ENCODE data around the gene IPO9.

The IPO9 gene

DNA sequence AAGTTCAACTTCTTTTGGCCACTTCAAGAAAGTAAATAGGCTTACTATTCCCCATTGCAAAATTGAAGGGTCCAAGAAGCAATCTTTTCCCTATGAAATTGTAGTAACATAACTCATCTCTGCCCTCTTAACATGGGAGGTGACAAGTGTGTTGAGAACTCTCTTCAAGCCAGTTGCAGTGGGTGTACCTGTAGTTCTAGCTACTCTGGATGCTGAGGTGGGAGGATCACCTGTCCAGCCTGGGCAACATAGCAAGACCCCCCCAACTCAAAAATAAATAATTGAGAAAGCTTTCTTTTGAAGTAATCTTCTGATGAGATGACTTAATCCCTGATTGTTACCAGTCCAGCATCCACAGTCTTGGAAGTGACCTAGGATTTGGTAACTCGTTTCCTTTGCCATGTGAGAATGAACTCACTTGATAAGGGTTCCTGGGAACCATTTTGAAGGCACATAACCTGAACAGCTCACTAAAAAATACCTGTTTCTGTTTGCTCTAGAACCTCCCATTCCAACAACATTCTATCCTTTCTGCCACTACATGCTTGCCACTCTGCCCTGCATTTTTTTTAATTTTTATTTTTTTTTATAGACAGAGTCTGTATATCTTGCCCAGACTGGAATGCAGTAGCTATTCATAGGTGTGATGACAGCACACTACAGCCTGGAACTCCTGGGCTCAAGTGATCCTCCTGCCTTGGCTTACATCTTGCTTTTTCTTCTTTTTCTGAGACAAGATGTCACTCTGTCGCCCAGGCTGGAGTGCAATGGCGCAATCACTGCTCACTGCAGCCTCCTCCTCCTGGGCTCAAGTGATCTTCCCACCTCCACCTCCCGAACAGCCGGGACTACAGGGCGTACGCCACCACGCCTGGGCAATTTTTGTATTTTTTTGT, 1.4 kb upstream of the IPO9 start:
- no peak for TF ChIP-seq POLR2AphosphoS5 (IDR thresholded peaks at IDR 0.05; ENCODE audit: low read depth, low read length)
- TF ChIP-seq FOXP2 (optimal IDR thresholded peaks at IDR 0.05; ENCODE audit: borderline replicate concordance, extremely low read depth, extremely low read length, insufficient read depth) = no peak
- TF ChIP-seq, protein P1, sequence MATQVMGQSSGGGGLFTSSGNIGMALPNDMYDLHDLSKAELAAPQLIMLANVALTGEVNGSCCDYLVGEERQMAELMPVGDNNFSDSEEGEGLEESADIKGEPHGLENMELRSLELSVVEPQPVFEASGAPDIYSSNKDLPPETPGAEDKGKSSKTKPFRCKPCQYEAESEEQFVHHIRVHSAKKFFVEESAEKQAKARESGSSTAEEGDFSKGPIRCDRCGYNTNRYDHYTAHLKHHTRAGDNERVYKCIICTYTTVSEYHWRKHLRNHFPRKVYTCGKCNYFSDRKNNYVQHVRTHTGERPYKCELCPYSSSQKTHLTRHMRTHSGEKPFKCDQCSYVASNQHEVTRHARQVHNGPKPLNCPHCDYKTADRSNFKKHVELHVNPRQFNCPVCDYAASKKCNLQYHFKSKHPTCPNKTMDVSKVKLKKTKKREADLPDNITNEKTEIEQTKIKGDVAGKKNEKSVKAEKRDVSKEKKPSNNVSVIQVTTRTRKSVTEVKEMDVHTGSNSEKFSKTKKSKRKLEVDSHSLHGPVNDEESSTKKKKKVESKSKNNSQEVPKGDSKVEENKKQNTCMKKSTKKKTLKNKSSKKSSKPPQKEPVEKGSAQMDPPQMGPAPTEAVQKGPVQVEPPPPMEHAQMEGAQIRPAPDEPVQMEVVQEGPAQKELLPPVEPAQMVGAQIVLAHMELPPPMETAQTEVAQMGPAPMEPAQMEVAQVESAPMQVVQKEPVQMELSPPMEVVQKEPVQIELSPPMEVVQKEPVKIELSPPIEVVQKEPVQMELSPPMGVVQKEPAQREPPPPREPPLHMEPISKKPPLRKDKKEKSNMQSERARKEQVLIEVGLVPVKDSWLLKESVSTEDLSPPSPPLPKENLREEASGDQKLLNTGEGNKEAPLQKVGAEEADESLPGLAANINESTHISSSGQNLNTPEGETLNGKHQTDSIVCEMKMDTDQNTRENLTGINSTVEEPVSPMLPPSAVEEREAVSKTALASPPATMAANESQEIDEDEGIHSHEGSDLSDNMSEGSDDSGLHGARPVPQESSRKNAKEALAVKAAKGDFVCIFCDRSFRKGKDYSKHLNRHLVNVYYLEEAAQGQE (IDR thresholded peaks at IDR 0.05; ENCODE audit: insufficient read depth in 1 of 2, low read depth in 2 of 2, low read length in 2 of 2) = no peak
- no peak for TF ChIP-seq SIN3A (IDR thresholded peaks at IDR 0.05; ENCODE audit: borderline replicate concordance, insufficient read depth, low read length)
- TF ChIP-seq TAF1 (IDR thresholded peaks at IDR 0.05; ENCODE audit: borderline replicate concordance, insufficient read depth, low read length) = no peak

DNA sequence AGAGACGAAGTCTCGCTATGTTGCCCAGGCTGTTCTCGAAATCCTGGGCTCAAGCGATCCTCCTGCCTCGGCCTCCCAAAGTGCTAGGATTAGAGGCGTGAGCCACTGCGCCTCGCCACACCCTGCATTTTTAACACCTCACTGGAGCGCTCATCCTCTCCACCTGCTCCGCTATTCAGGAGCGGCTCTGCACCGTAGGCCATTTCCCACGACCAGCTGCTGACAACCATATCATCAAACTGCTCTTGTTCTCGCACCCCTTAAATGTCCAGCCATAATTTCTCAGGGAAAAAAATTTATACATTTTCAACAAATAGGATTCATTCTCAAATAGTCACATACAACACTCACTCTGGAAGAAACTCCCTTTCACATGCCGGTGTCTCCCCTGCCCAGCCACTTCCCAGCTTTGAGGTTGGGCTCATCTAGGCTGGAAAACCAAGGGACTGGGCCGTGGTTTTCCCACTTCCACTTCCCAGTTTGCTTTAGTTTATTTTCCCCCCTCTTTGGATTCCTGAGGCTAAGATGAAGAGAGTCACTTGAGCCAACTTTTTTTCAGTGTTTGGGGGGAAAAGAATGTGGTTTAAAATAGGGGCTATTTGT, 639 bp upstream of the IPO9 start:
- TF ChIP-seq TAF1 (IDR thresholded peaks at IDR 0.05; ENCODE audit: borderline replicate concordance, insufficient read depth, low read length) (no peak), FOXP2 (optimal IDR thresholded peaks at IDR 0.05; ENCODE audit: borderline replicate concordance, extremely low read depth, extremely low read length, insufficient read depth) (no peak), POLR2AphosphoS5 (IDR thresholded peaks at IDR 0.05; ENCODE audit: low read depth, low read length) (no peak), SIN3A (IDR thresholded peaks at IDR 0.05; ENCODE audit: borderline replicate concordance, insufficient read depth, low read length) (no peak)
- TF ChIP-seq, protein P1 (IDR thresholded peaks at IDR 0.05; ENCODE audit: insufficient read depth in 1 of 2, low read depth in 2 of 2, low read length in 2 of 2) = no peak

DNA sequence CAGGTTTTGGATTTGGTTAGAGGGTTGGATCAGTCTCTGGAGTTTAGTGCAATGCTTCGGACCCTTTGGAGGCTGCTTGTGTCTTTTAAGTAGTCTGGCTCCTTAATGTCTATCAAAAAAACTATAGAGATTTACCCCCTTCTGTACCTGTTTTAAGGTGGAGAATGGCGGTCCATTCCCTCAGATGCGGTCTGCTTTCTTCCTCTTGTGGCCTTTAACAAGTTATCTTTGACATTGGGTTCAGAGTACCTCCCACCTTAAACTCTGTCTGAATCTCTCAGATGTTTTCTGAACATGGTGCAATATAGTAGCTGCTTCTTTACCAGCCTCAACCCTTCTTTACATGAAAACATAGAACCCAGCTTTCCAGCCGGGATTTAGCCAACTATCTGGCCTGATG, 2.4 kb downstream of the IPO9 start:
- TF ChIP-seq POLR2AphosphoS5 (IDR thresholded peaks at IDR 0.05; ENCODE audit: low read depth, low read length) (no peak), FOXP2 (optimal IDR thresholded peaks at IDR 0.05; ENCODE audit: borderline replicate concordance, extremely low read depth, extremely low read length, insufficient read depth) (no peak), TAF1 (IDR thresholded peaks at IDR 0.05; ENCODE audit: borderline replicate concordance, insufficient read depth, low read length) (no peak), SIN3A (IDR thresholded peaks at IDR 0.05; ENCODE audit: borderline replicate concordance, insufficient read depth, low read length) (no peak)
- TF ChIP-seq, protein P1 (IDR thresholded peaks at IDR 0.05; ENCODE audit: insufficient read depth in 1 of 2, low read depth in 2 of 2, low read length in 2 of 2) = no peak

DNA sequence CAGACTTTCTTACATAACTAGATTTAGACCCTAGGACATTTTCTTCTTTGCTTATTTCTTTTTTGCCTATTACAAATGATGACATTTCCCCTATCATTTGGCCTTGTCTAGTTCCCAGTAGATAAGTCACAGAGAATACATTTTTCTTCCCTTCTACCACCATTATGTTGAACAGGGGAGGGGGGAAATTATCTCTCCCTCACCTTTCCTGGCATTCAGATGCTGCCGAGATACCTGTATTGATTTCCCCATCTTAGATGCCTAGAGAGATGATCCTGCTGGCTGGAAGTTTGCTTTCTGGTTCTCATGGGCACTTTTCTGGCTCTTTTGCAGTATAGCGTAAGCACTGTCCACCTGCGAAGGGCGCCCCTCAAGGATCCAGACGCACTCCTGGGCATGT, 5.7 kb downstream of the IPO9 start:
- TF ChIP-seq FOXP2 (optimal IDR thresholded peaks at IDR 0.05; ENCODE audit: borderline replicate concordance, extremely low read depth, extremely low read length, insufficient read depth) (no peak), TAF1 (IDR thresholded peaks at IDR 0.05; ENCODE audit: borderline replicate concordance, insufficient read depth, low read length) (no peak), SIN3A (IDR thresholded peaks at IDR 0.05; ENCODE audit: borderline replicate concordance, insufficient read depth, low read length) (no peak), POLR2AphosphoS5 (IDR thresholded peaks at IDR 0.05; ENCODE audit: low read depth, low read length) (no peak)
- TF ChIP-seq, protein P1 (IDR thresholded peaks at IDR 0.05; ENCODE audit: insufficient read depth in 1 of 2, low read depth in 2 of 2, low read length in 2 of 2) = no peak
